ENCODE measurements around the gene STIMATE.

STIMATE gene

DNA sequence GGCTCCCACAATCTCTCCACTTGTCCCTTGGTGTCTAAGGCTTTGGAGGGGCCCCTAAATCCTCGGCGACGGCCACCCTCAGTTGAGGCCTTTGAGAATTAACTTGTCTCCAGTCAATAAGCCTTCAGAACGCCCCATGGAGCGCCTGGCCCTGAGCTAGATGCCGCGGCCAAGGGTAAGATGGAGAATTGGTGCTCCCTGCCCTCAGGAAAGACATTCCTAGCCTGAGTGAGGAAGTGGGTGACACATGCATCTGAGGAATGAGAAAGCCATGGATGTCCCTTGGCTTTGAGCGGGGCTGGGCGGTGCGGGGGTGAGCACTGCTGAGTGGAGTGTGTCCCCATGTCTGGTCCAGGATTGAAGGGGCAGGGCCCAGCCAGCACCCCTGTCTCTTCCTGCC lies 80.1 kb downstream of the STIMATE start:
- DNase-seq (ENCODE audit: low read depth, low spot score), result no peak

DNA sequence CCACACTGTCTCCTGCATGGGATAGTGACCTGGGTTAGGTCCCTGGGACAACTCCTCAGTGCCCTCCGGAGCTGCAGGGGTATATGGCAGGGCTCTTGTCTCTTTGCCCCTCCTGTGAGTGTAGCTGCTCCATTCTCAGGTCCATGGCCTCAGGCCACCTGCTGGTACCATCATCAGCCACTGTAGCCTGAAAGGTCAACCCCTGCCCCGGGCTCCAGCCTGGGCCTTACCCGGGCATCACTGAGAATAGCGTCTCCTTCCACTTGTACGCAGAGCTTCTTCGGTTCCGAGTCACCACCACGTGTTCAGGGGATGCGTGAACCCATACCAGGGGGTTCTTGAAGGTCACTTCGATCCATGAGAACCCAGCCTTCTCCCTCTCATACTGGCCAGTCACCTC lies 80.7 kb downstream of the STIMATE start:
- no peak for DNase-seq (ENCODE audit: low read depth, low spot score)

DNA sequence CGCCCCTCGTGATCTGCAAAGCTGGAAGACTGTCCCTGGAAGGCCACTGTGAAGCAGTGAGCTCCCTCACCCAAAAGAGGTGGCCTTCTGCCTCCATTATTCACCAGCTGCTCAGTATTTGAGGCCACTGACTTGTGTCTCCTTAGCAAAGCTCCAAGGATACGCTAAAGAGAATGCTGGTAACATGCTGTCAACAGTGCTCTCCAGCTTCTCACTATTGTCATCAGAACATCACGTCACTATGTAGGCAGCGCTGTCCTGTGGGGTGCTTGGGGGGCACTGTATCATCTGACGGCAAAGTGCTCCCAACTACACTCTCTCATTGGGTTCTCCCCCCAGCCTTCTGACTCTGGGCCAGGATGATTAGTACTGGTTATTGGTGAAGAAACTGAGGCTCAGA lies 81.1 kb downstream of the STIMATE start:
- DNase-seq (ENCODE audit: low read depth, low spot score), result no peak

DNA sequence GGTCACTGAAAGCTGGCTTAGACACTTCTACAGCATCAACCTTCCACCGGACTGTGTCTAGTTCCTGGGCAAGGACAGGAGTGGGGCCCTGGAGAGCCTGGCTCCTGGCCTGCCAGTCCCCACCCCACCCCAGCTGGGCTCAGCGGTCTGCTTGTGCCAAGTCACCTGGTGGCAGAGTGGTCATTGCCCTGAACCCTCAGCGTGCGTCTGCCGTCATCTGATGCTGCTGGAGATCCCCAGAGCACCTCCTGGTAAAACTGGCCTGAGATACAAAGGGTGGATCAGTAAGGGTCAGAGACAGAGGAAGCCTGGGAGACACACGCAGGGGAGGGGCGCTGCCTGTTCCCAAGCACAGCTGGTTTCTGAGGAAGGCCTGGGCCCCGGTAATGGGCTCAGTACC lies 83.5 kb downstream of the STIMATE start:
- DNase-seq (ENCODE audit: low read depth, low spot score), result no peak

DNA sequence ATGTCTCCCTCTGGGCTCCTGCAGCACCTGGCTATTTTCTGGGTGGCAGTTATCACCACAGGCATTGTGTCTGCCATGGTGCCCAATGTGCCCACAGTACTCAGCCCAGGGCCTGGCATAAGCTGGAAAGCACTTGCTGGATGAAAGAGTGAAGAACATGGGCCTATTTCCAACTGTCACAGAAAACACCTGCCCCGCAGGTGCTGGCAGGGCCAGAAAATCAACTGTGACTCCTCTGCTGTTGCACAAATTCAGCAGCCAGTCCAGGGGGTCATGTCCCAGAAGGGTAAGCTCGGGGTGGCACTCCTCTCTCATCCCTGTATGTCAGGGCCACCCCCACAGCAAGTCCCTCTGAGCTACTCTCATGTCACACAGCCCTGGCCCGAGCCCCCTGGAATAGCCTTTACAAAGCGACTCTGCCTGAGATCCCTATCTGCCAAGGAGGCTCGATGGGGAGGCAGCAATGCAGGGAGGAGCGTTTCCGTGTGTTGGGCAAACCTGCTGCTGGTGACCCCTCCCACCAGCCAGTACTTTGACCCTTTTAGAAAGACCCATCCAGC lies 85.8 kb downstream of the STIMATE start:
- DNase-seq (ENCODE audit: low read depth, low spot score), result no peak

DNA sequence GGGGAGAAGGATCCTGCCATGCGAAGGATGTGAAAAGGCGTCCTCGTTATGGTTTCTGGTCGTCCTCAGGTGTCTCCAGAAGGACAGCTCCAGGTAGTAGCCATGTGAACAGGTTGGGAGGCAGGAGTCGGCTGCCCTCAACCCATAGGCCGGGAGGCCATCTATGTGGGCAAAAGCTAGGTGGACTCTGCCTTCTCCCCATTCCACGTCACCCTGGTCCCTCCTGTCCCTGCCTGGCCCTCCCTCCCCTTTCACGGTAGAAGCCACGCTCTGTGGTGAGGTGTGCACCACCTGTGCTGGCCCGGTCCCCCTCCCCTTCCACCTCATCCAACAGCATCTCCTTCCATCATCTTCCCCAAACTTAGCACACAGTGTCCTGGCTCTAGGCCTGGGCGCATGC lies 86.4 kb downstream of the STIMATE start:
- no peak for DNase-seq (ENCODE audit: low read depth, low spot score)

DNA sequence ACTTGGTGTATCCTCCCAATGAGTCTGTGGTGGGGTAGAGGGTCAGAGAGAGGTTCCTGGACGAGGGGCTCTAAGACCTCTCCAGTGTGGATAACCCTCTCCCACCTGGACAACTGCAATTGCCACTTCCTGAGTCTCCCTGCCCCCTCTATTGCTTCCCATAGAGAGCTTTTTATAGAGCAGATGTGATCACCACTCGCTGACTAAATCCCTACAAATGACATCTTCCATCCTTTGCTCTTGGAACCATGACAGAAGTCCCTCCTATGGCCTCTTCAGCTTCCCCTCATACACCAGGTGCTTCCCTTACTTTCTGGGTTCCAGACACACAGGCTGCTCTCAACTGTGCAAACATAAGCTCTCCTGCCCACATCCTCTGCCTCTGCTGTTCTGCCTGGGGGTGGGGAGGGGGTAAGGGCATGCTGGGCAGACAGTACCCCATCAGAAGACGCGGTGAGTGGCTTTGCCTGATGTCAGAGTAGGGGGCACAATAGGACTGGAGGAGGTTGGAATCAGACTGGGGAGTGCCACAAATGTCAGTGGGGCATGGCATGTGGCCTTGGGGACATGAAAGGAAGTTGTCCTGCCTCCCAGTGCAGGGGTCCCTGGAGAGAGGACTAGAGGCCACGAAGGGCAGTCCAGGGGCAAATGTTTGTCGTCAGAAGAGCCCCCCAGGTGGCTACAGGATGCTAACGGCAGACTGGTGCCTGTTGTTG lies 87.5 kb downstream of the STIMATE start:
- DNase-seq (ENCODE audit: low read depth, low spot score), result no peak

DNA sequence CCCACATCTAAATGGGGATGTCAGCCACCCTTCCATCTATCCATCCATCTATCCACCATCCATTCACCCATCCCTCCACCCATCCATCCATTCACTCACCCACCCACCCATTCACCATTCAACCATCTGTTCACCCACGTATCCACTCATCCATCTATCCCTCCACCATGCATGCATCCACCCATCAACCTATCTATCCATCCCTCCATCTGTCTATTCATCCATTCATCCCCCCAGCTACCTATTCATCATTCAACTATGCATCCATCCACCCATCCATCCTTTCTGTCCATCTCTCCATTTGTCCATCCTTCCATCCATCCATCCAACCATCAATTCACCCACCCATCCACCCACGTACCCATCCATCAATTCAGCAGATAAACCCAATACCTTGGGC lies 88.2 kb downstream of the STIMATE start:
- no peak for DNase-seq (ENCODE audit: low read depth, low spot score)

DNA sequence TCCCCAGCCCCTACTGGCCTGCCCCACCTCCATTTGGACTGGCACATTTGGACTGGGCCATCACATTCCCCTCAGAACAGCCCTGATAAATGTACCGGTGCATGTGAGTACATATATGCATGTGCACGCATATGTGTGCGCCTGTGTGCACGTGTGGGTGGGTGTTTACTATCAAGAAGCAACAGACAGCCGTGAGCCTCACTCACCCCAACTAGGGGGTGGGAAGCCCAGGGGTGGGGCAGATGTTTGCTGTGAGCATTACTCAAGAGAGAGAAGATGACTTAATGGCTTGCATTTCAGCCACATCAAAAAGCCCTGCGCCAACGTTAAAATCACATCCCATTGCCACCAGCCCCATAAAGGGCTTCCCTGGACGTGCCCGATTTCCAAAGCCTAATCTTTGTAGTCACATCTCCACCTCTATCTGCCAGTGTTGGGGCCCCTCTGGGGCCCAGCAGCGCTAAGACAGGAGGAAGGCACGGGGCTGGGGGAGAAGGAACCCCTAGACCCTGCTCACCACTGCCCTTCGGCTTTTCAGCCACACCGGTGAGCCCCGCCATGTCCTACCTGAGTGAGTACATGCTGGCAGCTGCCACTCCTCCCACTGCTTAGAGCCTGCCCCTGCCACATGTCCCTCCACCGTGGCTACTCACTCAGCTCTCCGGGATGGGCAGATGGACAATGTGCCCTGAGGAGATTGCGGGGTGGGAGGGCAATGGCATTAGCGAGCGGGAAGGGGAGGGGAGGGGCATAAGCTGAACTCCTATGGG lies 91.9 kb downstream of the STIMATE start:
- no peak for DNase-seq (ENCODE audit: low read depth, low spot score)

DNA sequence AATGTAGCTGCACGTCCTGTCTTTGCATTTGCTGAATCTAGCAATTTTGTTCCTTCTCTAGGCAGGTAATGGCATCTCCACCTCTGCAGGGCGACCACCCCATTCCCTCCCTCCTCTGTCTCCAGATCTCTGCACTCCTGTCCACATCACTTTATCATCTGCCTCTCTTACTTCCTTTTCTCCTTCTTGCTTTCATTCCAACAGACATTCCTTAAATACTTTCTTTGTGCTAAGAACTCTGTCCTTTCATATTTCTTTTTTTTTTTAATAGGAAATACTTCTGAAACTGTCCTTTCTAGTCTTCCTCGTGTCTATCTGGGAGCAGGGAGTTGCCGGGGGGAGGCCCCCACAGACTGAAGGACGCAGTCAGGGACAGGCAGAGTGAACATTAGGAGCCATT lies 95.5 kb downstream of the STIMATE start:
- DNase-seq (ENCODE audit: low read depth, low spot score), result no peak

DNA sequence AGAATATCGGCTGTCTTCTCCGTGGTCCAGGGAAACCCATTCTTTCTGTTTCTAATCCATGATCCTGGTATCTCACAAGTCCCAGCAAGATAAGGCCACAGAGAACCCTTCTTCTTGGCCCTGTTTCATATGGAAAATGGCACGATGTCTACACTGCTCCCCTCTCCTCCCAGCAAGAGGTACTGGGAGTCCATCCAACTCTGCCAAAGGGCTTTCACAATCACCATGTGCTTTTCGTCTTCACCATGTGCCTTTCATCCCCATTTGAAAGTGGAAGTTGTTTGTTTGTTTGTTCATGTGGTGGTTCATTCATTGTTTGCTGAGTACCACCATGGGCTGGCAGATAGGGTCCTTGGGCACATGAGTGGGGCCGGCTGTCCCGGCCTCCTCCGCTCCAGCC lies 97.3 kb downstream of the STIMATE start:
- DNase-seq (ENCODE audit: low read depth, low spot score), result no peak

DNA sequence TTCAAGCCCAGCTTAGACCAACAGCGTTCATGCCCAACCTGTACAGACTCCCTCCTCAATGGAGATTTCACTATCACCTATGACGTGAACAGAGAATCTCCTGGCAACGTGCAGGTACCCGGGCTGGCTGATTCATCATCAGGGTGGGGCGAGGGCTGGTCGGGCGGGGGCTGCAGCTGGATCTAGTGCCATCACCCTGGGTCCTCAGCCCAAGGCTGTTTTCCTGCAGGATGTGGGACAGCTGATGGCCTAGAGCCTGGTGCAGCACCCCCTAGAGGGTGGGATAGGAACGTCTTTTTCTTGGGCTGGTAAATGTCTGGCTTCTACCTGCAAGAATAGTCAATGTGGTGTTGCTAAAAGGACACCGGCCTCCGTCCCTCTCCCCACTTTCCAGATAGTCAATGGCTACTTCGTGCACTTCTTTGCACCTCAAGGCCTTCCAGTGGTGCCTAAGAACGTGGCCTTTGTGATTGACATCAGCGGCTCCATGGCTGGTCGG lies 98.3 kb downstream of the STIMATE start:
- DNase-seq (ENCODE audit: low read depth, low spot score), result no peak

DNA sequence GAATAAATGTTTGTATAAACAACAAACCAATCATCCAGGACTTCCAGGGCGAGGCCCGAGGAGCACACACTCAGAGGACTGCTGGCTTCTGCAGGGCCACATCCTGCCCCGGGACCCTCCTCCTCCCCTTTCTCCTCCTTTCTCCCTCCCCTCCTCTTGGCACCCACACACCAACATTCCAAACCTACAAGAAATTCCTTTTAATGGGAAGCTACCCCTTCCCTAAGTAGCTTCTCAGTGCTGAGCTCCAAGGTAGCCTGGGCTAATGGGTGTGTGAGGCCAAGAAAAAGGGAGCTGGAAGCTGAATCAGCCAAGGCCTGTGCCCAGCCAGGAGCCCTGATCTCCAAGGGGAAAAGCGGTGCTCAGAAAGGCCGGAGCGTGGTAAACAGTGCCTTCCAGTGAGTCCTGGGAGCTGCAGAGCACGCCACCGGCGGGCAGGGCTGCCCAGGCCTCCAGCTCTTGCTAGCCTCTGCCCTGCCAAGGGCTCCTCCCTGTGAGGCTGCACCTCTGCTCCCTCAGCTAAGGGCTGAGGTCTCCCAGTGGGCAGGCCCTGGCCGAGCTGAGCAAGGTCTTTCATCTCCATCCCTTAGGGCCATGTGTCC lies 98.9 kb downstream of the STIMATE start:
- no peak for DNase-seq (ENCODE audit: low read depth, low spot score)

DNA sequence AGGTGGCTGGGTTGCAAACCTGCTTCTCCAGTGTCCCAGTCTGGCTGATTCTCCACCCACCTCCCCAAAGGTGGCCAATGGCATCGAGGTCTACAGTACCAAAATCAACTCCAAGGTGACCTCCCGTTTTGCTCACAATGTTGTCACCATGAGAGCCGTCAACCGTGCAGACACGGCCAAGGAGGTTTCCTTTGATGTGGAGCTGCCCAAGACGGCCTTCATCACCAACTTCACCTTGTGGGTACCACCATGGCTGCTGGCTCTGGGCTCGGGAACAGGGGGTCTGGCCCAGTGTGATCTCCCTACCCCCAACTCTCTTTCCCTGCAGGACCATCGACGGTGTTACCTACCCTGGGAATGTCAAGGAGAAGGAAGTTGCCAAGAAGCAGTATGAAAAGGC lies 100.9 kb downstream of the STIMATE start:
- no peak for DNase-seq (ENCODE audit: low read depth, low spot score)

DNA sequence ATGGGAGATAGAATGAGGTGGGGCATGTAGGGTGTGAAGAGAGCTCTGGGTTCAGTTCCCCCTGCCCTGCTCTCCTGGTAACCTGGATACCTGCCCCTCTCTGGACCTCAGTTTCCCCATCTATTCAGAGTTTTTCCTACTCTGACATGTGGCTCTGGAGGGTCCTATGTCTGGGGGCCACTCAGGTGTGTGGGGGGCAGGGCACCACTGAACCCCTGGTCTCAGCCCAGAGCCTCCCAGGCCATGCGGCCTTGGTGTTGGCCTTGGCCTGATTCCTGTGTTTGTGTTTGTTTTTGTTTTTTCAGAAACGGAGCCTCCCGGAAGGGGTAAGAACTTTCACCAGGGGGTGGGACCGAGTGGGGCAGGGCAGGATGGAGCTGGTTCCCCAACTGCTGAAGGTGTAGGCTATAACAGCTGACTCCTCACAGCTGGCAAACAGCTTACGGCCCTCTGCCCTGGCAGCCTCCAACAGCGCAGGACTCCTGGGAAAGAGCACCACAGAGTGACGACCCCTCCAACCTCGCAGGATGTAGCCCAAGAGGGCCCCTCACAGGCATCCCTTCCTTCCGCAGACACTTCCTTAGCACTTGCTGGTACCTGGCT lies 101.9 kb downstream of the STIMATE start:
- DNase-seq (ENCODE audit: low read depth, low spot score), result no peak

DNA sequence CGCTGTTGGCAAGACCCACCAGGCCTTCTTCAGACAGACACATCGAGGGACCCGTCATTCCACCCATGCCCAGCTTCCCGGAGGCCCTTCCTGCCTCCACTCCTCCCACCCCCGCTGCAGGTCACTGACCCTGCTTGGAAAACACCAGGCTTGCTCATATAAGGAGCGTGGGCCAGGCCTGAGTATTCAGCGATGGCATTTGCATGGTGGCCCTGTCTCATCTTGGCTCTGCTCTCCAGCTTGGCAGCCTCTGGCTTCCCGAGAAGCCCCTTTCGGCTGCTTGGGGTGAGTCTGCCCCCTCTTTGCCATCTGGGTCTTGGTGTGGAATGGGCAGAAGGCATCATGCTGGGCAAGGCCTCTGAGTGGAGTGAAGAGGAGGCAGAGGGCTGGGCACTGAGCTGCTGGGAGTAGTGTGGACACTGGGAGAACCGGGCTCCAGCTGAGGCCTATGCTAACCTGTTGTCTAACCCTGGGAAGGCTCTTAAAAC lies 102.7 kb downstream of the STIMATE start, which contains the start of gene ITIH3:
Gene ITIH3 (plus strand): TSS at position 185 of the 488 bp plus-strand sequence. CDS start 8 bp downstream, at position 193.
- no peak for DNase-seq (ENCODE audit: low read depth, low spot score)

DNA sequence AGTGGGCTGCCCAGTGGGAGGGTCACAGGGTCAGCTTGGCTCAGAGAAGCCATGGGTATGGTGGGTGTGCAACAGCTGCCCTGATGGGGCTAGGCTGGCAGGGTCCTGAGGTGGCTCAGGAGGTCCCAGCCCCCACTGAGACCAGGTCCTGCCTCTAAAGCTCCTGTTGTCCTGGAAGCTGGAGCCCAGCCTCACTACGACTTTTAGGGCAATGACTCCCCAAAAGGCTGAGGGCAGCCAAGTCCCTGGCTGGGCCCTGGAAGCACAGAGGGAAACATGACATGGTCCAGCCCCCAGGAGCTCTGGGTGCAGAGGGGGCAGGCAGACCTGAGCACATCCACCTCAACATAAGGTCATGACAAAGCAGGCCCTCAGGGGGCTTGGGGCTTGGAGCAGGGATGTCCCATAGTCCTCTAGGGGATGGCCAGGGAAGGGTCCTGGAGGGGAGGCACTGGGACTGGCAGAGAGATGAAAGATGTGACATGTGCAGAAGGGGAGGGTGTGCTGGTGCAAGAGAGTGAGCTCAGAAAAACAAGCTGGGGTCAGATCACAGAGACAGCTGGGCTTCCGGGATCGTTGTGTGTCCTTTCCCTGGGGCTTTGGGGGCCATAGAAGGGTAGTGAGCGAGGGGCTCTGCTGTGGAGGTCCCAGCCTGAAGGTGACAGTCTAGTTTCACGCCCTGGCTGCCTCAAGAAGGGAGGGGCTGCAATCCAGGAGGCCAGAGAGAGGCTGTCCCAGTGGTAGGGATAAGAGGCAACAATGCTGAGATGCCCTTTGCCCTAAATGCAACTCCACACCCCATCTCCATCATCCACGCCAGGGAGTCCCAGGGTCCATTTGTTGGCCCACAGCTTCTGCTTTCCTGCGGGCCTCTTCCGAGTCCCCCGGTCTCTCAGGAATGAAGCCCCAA lies 103.4 kb downstream of the STIMATE start:
- DNase-seq (ENCODE audit: low read depth, low spot score), result no peak

DNA sequence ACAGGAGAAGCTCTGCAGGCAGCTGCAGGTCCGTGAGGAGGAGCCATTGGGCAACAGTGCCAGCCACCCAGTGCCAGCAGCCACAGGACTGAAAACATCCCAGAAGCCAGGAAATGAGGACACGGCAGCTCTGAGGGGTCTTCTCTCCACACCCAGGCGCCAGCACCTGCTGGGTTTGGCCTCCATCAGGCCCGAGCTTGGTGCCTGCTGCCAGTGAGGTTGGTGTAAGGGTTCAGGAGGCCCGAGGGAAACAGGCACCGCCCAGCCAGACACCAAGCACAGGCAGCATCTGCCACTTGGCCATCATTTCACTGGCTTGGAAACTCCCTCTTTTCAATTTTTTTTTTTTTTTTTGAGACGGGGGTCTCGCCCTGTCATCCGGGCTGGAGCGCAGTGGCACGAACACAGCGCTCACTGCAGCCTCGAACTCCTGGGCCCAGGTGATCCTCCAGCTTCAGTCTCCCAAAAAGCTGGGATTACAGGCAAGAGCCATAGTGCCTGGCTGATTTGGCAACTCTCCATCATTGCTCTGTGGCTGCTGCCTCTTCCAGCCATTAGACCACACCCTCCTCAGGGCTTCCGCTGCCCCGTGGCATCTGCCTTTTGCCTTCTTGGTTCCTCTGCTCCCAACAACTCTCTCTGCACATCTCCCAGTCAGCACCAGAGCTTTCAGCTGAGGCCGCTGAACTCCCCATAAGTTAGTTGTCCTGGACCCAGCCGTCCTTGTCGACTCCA lies 104.2 kb downstream of the STIMATE start:
- DNase-seq (ENCODE audit: low read depth, low spot score), result no peak

DNA sequence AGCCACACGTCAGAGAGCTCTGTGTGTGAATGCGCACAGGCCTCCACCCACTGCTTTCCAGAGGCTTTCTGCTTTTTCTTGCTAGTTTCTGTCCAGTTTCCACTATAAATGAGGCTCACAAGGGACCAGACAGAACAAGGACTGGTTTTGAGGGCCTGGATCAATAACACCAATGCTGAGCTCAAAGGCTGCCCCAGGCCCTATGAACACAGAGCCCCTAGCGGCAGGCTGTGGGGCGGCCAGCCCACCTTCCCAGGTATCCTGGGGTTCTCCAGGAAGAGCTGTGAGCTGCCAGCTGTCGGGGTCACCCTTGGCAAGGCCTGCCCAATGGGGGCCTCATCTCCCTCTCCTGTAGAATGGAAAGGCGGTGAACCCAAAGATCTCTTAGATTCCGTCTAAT lies 104.9 kb downstream of the STIMATE start:
- no peak for DNase-seq (ENCODE audit: low read depth, low spot score)

DNA sequence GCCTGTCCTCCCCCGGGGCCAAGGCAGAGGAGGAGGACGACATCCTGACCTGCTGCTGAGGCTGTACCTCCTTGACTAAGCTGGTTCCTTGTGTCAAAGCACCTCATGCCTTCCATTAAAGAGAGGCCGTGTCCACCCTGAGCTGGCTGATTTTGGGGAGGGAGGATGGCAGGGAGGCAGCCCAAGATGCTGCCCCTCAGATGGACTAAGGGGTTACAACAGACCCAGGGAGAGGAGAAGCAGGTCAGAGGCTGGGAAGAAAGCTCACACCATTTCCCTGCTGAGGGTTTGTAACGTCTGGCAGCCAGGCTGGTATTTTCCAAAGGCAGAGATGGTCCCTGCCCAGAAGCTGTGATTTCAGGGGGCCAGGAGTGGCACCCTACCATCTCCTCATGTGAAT lies 105.4 kb downstream of the STIMATE start:
- DNase-seq (ENCODE audit: low read depth, low spot score), result no peak

Data from smooth muscle cell of the brain vasculature (primary cell).